ENCODE data around the gene OR14A2.
"Not testable (repeated sequence)": the region's sequence is repeated elsewhere in the genome, so short reads cannot be mapped to it uniquely, and the experiment has no call there.

The OR14A2 gene

DNA sequence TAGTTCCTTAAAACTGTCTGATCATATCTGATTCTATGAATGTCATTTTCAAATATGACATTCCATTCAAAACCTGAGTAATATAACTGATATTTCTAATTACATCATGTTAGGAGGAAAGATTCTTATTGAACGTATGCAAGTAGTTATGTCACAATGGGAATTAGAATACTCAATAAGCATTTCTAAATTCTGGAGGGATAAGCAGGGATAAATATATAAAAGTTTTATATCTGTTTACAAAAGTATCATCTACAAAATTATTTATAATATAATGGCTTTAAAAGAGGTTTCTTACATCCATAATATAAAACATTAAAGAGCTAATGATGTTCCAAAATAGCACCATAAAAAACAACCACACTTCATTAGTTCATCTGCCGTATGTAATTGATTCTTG lies at the start of gene OR14A2:
Gene OR14A2, minus strand, starts transcription at position 101 of the 400 bp plus-strand sequence.
- DNase-seq, result no peak

DNA sequence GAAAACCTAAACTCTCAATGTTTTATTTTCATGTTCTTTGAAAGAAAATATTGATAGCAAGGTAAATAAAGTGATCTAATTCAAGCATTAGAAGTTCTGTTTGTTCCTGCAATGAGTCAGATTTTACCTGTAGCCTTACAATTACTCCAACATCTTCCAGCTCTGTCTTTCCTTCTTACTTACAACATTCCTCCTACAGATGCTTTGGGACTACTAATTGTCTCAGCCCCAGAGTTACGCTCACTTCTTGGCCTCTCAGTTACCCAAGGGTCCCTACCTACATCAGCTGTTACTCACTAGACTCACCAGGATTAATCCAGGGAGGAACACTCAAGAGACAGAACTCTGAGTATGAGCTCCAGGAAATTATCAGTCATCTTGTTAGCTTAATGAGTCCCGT lies 49.6 kb upstream of the OR14A2 start:
- DNase-seq, result no peak

DNA sequence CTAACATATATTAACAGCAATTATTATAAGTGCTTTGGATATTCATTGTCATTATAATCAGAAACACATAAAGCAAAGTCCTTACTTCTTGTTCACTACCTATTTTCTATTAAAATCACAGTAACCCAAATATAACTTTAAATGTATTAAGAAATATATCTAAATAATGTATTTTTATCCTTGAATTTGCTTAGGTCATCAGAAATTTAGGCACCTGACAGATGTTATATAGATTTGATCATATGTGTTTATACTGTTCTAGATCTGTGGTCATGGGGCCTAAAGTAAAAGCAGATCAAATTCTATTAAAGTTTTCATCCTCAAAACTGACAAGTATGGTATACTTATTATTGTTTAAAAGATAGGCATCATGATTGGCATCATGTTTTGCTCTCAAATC lies 21.7 kb upstream of the OR14A2 start:
- DNase-seq, result no peak

DNA sequence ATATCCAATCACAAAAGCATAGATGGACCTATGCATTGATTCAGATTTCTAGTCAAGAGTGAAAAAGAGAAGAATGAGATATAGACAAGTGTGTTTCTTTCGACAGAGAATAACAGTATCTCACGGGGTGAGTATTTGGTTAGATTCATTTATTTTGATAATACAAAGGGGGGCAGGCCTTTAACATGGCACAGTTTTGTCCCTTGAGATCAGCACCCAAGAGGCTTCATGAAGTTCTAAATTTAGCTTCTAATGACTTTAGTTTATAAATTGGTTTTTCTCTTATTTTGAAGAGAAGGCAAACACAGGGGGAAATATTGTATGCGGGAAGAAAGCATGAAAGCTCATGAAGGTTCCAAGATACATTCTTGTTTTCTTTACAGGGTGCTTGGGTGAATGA lies 12.5 kb upstream of the OR14A2 start, which contains the start of gene OR1C1:
Gene OR1C1, minus strand, starts transcription at position 101 of the 400 bp plus-strand sequence. CDS start 2,150 bp downstream, outside the sequence.
- DNase-seq, result no peak

DNA sequence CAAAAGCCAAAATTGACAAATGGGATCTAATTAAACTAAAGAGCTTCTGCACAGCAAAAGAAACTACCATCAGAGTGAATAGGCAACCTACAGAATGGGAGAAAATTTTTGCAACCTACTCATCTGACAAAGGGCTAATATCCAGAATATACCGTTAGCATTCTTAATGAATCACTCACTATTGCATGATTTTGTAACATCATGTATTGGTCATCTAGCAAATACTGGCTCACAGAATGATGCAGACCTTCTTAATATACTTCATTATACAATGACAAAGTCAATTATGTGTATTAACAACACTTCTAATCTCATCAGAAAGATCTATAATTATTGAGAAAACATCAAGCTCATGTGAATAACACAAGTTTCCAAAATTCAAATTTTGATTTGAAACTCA lies 6.4 kb upstream of the OR14A2 start:
- not testable (repeated sequence) for DNase-seq

DNA sequence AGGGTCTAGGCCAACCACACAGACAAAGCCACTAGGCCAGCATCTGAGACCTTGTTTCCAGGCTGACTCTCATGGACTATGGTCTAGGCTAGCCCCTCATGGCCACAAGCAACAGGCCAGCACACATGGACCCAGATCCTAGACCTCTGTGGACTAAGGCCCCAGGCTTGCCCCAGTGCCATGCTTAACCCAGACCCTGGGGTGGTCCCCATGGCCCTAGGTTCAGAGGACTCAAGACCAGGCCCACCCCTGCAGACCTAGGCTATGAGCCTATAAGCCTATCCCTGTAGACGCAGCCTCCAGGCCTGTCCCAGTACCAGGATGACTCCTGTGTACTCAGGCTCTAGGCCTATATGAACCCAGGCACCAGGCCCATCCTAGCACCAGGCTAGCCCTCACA lies 1.9 kb upstream of the OR14A2 start:
- DNase-seq, result no peak

DNA sequence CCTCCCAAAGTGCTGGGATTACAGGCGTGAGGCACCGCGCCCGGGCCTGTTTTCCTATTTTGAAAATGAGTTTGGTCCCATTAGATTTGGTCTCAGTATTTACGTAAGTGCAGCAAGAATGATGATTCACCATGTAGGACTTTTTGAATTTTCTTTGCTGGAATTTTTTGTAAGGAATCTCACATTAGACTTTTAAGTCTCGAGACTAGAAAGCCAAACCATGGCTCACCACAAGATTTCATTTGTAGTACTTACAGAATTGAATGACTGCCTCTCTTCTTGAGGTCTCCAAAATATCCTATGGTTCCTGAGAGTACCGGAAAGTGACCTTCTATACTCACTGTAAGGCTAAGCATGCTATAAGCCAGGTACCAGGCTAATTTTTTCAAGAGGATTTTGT lies 325 bp downstream of the OR14A2 start:
- no peak for DNase-seq

DNA sequence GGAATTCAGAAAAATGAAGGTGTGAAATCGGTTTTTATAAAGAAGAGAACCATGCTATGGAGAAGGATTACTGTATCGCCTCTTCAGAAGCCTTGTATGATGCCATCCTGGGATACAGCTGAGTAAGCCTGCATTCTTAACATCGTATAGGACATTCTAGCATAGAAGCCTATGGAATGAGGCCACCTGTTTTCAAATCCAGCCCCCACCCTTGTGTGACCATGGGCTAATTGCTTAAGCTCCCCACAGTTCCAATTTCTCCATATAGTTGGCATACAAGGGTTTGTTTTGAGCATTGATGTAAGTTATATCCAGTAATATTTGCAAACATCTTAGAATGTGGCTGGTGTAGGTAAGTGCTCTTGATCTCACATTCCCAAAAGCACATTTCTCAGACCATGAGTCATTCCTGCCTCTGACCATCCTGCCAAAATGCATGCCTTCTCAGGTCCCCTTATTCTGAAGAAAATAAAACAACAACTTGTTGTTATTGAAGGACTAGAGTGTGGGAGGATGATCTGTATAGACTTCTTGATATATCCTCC lies 1.5 kb downstream of the OR14A2 start:
- DNase-seq, result no peak

DNA sequence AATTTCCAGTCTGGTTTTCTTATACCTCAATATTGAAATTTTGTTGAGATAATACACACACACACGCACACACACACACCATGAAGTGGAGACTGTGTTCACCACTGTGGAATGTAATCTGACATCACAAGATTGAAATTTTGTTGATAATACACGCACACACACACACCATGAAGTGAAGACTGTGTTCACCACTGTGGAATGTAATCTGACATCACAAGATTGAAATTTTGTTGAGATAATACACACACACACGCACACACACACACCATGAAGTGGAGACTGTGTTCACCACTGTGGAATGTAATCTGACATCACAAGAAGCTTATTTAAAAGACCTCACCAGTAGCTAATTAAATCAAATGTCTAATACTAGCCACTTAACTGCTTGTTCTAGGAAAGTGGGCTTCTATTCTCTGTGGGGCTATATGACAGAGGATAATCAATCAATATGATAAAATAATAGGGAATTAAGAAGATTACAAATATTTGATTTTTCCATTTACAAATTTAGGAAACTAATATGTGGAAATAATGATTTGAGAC lies 5.7 kb downstream of the OR14A2 start:
- DNase-seq, result not testable (repeated sequence)

DNA sequence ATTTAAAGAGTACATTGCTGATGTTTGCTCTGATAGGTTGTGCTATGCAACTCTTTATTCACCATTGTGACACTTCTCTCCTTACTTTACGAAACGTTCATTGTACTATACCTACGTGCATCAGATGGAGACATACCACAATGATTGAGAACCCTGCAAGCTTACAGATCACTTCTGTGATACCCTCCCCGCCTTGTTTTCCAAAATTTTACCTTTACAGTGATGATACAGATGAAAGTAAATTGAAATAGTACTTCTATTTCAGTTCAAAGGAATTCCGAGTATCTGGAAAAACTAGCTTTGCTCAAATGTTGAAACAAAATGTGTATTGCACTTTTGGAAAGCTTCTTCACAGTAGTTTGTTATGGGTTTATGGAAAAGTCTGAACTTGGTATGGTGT lies 6.2 kb downstream of the OR14A2 start:
- DNase-seq, result no peak

DNA sequence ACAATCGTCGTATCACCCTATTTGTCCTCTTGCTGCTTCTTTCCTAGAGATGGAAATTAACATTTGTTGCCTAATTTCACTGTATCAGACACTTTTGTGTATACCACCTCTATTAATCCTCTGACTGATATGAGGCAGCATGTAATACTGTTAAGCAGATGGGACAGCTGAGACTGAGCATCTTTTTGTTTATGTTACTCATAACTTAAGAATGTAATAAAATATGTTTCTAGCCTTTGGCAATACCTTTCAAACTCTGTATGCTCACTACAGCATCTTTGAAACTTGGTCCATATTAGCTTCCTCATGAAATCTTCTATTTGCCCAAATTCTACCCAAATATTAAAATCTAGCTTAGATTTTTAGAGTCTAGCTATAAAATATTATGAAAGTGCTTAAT lies 7.2 kb downstream of the OR14A2 start:
- no peak for DNase-seq

DNA sequence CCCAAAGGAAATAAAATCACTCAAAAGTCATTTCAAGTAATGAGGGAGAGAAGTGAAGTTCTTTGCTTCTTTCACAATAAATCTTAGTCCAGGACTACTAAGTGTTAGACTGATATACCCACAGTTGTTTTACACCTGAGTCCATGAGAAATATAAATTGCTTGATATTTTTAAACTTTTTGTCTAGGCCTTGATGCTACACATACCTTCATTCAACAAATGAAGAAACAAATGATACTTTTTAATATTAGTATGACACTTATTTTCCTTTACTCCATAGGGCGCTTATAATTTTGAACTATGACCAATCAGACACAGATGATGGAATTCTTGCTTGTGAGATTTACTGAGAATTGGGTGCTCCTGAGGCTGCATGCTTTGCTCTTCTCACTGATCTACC lies 9.6 kb downstream of the OR14A2 start, which contains the start of gene OR14K1:
Gene OR14K1, plus strand, starts transcription at position 301 of the 400 bp plus-strand sequence. Its CDS starts 0 bp downstream, at position 301.
- no peak for DNase-seq

DNA sequence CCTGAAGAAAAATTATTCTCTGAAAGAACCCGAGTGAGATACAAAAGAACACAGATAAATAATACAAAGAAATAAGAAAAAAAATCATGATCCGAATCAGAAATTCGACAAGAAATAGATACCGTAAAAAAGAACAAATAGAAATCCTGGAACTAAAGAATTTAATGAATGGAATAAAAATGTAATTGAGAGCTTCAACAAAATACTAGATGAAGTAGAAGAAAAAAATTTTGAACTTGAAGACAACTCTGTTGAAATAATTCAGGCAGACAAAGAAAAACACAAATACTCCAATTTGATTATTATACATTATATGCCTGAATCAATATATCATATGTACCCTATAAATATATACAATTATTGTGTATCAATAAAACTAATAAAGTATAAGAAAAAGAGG lies 26.7 kb downstream of the OR14A2 start:
- no peak for DNase-seq

DNA sequence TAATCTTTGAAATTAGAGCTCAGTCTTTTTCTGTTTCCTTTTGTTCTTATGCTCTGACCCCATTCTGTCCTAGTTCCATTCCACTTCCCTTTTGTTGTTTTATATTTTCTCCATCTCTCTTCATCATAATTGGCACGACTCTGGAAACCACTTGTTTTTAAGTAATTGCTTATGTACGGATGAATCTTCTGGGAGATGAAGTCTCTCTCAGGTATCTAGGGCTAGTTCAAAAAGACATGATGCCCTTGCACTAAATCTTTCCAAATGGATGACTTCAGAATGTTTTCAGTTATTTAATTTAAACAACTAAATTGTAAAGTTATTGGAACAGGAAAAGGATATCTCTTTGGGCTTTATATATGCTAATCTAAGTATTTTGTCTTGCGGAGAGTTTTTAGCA lies 31.4 kb downstream of the OR14A2 start, which contains the start of gene OR6F1:
Gene OR6F1, minus strand, starts transcription at position 101 of the 400 bp plus-strand sequence. CDS start 3,891 bp downstream, outside the sequence.
- DNase-seq, result no peak

DNA sequence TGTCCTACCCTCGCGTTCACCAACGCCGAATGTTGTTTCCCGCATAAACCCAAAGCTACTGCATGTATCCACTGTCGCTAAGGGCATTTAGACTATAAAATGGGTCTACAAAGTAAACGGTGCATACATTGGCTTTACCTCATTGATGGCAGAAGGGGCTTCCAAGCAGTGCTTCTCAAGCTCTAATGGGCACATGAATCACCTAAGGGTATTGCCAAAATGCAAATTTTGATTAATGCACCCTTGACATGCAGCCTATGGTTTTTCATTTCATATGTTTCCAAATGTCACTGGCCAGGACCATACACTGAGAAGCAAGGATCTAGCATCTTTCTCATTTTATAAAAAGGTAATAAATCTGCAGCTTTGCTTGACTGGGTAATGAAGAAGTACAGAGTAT lies 34.2 kb downstream of the OR14A2 start:
- no peak for DNase-seq

DNA sequence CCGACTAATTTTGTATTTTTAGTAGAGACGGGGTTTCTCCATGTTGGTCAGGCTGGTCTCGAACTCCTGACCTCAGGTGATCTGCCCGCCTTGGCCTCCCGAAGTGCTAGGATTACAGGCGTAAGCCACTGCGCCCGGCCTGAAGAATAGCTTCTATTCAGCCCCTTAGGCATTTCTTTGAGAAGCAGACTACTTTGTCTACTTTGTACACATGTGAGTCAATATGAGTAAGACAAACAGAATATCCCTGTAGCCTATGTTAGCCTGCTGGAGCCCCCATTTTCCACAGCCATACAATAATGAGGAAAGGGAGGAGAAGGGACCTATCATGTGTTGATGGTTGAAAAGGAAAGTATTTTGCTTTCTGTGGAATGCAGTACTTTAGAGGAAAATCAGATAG lies 37.3 kb downstream of the OR14A2 start:
- DNase-seq, result not testable (repeated sequence)

DNA sequence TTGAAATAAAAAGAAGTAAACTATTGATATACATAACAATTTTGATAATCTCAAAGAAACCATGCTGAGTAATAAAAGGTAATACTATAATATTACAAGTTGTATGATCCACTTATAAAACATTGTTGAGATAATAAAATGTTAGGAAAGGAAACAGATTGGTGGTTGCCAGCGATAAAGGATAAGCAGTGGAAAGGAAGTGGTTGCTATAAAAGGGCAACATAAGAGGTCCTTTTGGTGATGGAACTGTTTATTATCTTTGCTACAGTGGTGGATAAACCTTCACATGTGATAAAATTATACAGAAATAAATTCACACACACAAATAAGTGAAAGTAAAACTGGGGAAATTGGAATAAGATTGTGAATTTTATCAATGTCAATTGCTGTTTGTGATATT lies 46.6 kb downstream of the OR14A2 start:
- no peak for DNase-seq

DNA sequence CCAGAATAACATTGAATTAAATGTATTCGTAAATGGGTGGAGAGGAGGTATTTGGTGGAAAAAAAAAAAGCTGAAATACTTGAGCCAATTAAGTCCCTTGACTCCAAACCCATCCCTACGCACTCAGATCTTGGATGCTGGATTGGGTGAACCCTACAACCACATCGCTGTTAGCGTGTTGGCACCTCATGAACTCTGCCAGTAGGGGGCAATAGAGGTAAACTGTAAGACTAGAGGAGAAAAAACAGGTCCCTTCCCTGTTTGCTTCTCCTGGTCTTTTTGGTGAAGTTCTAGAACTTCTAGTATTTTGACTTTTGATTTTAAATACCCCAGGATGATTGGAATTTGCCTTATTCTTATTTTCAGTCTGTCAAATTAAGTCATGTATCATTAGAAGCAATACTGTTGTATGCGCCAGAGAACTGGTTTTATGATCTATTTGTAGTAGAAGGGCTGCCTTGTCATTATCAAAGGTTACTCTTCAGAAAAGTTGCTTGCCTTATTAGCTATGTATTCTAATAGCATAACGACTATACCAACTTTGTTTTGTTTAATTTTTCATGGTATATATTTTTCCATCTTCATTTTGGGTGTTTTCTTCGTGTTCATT lies 66.5 kb downstream of the OR14A2 start:
- no peak for DNase-seq

DNA sequence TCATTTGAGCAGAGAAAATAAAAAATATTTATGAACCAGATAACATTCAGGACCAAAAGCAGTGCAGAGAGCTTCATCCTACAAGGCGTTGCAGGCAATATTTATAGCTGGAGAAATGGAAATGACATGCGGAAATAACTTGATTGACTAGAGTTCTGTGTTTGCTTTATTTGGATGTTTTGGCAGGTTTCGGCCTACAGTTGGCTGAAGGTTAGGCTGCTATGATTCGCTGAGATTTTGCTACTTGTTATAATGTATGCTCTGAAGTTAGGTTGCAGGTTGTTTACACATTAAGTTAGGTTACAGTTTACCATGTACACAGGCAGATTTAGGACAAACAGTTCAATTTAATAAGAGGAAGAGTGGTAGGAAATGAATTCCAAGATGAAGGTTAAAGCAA lies 67.8 kb downstream of the OR14A2 start:
- DNase-seq, result no peak

DNA sequence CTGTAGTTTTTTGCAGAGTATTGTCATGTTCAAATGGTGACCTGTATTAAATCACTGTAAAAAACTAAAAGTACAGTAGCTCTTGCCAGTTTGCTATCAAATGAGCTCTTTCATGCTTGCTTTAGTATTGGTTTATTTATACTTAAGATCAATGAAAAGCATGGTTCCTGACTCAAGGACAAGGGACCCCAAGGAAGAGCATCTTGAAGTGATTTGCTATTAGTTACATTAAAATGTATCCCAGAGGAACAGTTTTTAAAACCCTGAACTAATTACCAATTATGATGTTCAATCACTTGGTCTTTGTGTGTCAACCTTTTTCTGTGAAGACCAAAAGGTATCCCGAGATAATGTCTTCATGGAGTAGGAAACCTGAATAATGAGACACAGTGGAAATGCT lies 68.3 kb downstream of the OR14A2 start, which contains the start of gene OR13G1:
Gene OR13G1, minus strand, starts transcription at position 101 of the 400 bp plus-strand sequence. CDS start 6,698 bp downstream, outside the sequence.
- DNase-seq, result no peak
